HG03097 (cell line): Measurements from ENCODE around the gene RYK.
A peak's percentile ranks its signal among the peaks of the same experiment; 100 is the strongest.
"Not testable (repeated sequence)": the region's sequence is repeated elsewhere in the genome, so short reads cannot be mapped to it uniquely, and the experiment has no call there.

Source experiments
- ATAC-seq: cut with Tn5 transposase; IDR thresholded peaks from one replicate; pipeline ENCODE4 v1.9.1; 2021; ENCODE audit not compliant: unreplicated experiment, low FRiP score

The RYK gene

GRCh38 chr3:134228035-134228434 lies 22.6 kb downstream of the RYK start:
- ATAC-seq = no peak

GRCh38 chr3:134224796-134225156 lies 25.9 kb downstream of the RYK start:
- ATAC-seq = not testable (repeated sequence)

- ATAC-seq = no peak
Observed at GRCh38 chr3:134222835-134223234, 27.8 kb downstream of the RYK start.

GRCh38 chr3:134216851-134217250 lies 33.8 kb downstream of the RYK start:
- no peak for ATAC-seq

GRCh38 chr3:134216191-134216764 lies 34.4 kb downstream of the RYK start:
- ATAC-seq = no peak

GRCh38 chr3:134214239-134214638 lies 36.4 kb downstream of the RYK start:
- no peak for ATAC-seq

- peak; percentile 49 for ATAC-seq
Observed at GRCh38 chr3:134212967-134213665, 37.5 kb downstream of the RYK start.

- peak; percentile 56 for ATAC-seq
Observed at GRCh38 chr3:134211797-134212196, 38.9 kb downstream of the RYK start.

- ATAC-seq = no peak
Observed at GRCh38 chr3:134205451-134205850, 45.2 kb downstream of the RYK start.

GRCh38 chr3:134201201-134202130 lies 49.2 kb downstream of the RYK start:
- no peak for ATAC-seq

- ATAC-seq = not testable (repeated sequence)
Observed at GRCh38 chr3:134199880-134200279, 50.8 kb downstream of the RYK start.

- ATAC-seq = no peak
Observed at GRCh38 chr3:134199240-134199639, 51.4 kb downstream of the RYK start.

GRCh38 chr3:134198414-134198813 lies 52.2 kb downstream of the RYK start:
- no peak for ATAC-seq

GRCh38 chr3:134197681-134198261 lies 52.9 kb downstream of the RYK start:
- ATAC-seq = no peak

- ATAC-seq = no peak
Observed at GRCh38 chr3:134194247-134194646, 56.4 kb downstream of the RYK start.

- no peak for ATAC-seq
Observed at GRCh38 chr3:134190250-134190649, 60.4 kb downstream of the RYK start.

- no peak for ATAC-seq
Observed at GRCh38 chr3:134189849-134190248, 60.8 kb downstream of the RYK start.

- ATAC-seq = no peak
Observed at GRCh38 chr3:134186391-134186790, 64.3 kb downstream of the RYK start.

- no peak for ATAC-seq
Observed at GRCh38 chr3:134180761-134181160, 69.9 kb downstream of the RYK start.

- ATAC-seq = no peak
Observed at GRCh38 chr3:134179508-134179907, 71.2 kb downstream of the RYK start.

GRCh38 chr3:134163096-134163495 lies 87.6 kb downstream of the RYK start:
- no peak for ATAC-seq
